ENCODE data around the gene CPT1C. TPM values are rescaled to one million over a fixed set of nuclear protein-coding genes. Genes with fewer than 3 reads are reported as not detected.

Gene CPT1C
- total and polyA plus RNA-seq, 2 donors (not counting 3 experiments of a cell fraction or from before 2014, with no cell fraction given): 45.7 to 80.8 TPM

DNA sequence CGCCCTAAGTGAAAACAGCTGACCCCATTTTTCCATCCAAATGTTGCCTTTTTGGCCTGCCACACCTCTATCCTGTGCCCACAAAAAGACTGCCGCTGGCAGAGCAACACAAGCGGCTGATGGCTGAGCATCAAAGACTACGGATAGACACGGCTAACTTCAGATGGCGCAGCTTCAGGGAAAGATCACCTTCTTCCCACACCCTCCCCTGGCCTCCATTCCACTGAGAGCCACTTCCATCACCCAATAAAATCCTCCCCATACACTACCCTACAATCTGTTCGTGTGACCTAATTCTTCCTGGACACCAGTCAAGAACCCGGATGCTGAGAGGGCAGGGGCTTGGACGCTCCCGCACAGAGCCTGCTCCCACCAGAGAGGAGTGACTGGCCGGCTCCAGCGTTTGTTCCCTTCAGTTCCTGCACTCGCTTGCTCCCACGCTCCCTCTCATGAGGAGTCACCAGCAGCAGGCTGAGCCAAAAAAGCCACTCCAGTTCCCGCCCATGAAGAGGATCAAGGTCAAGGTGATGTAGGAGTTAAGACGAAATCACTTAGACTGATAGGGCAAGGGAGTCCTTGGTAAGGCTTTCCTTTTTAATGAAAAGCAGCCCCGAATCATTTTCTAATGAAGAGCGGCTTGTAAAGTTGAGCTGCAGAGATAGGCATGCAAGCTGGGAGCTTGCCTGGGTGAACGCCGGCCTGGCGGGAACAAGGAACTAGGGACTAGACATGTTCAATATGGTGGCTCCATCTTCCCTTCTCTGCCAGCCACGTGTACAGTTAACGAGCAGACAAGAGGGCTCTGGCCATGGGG, 36.5 kb downstream of the CPT1C start:
- Histone ChIP-seq H3K36me3 (ENCODE audit: control insufficient read depth in 2 of 2, extremely low read depth in 1 of 2, insufficient read depth in 2 of 2, low read length in 2 of 2) (no peaks in the 10 kb centered on the region), H3K4me3 (replicated peaks in 1 of 3; ENCODE audit: insufficient read depth in 1 of 3, low read depth in 1 of 3, low read length in 3 of 3) (no peak overlapping the region), H4K20me1 (replicated peaks; ENCODE audit: control insufficient read depth, extremely low read depth, insufficient read depth, low read length) (no peaks in the 10 kb centered on the region), H3K79me2 (ENCODE audit: control insufficient read depth, insufficient read depth, low read length) (no peaks in the 10 kb centered on the region), H3K9me1 (replicated peaks; ENCODE audit: control insufficient read depth, extremely low read depth, insufficient read depth, low read length) (no peaks in the 10 kb centered on the region), H3K4me2 (ENCODE audit: insufficient read depth, low read length) (no peak overlapping the region), H3K27ac (ENCODE audit: insufficient read depth, low read depth, low read length) (no peak overlapping the region), H3K9ac (replicated peaks; ENCODE audit: extremely low read depth, insufficient read depth, low read length) (no peak overlapping the region), H3K27me3 (ENCODE audit: control insufficient read depth in 2 of 2, insufficient read depth in 2 of 2, low read length in 2 of 2) (no peaks in the 10 kb centered on the region), H3K4me1 (ENCODE audit: control insufficient read depth, extremely low read depth, insufficient read depth, low read length) (no peaks in the 10 kb centered on the region), H2AFZ (ENCODE audit: low read depth, low read length) (no peak overlapping the region), H3K9me3 (replicated peaks; ENCODE audit: control insufficient read depth, insufficient read depth, low read length) (no peaks in the 10 kb centered on the region)
- FAIRE-seq: no peak
- DNase-seq (ENCODE audit: low read depth, low spot score): no peak
- dilution Hi-C loops (cut with MboI; ENCODE audit: extremely low pct_ligation_motif_present, low sequenced_read_pairs): no loop called here
- no peak for TF ChIP-seq EZH2 (IDR thresholded peaks at IDR 0.05; ENCODE audit: borderline replicate concordance, low read depth, low read length, severe bottlenecking)
- TF ChIP-seq POLR2A (IDR thresholded peaks at IDR 0.05; ENCODE audit: low read depth, low read length): no peak
- no peak for TF ChIP-seq MYC (IDR thresholded peaks at IDR 0.05; ENCODE audit: low read depth, low read length)
- TF ChIP-seq, protein P1, sequence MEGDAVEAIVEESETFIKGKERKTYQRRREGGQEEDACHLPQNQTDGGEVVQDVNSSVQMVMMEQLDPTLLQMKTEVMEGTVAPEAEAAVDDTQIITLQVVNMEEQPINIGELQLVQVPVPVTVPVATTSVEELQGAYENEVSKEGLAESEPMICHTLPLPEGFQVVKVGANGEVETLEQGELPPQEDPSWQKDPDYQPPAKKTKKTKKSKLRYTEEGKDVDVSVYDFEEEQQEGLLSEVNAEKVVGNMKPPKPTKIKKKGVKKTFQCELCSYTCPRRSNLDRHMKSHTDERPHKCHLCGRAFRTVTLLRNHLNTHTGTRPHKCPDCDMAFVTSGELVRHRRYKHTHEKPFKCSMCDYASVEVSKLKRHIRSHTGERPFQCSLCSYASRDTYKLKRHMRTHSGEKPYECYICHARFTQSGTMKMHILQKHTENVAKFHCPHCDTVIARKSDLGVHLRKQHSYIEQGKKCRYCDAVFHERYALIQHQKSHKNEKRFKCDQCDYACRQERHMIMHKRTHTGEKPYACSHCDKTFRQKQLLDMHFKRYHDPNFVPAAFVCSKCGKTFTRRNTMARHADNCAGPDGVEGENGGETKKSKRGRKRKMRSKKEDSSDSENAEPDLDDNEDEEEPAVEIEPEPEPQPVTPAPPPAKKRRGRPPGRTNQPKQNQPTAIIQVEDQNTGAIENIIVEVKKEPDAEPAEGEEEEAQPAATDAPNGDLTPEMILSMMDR (IDR thresholded peaks at IDR 0.05; ENCODE audit: extremely low read depth in 1 of 2, insufficient read depth in 1 of 2, low read depth in 1 of 2, low read length in 2 of 2): no peak
- no peak for TF ChIP-seq JUN (IDR thresholded peaks at IDR 0.05; ENCODE audit: borderline replicate concordance, insufficient read depth, insufficient read length, low read depth)
- TF ChIP-seq POLR2AphosphoS5 (IDR thresholded peaks at IDR 0.05; ENCODE audit: insufficient read depth, low read depth, low read length): no peak
- no peak for TF ChIP-seq GATA2 (IDR thresholded peaks at IDR 0.05; ENCODE audit: insufficient read depth, insufficient read length, low read depth, low read length)
- TF ChIP-seq, protein P2, sequence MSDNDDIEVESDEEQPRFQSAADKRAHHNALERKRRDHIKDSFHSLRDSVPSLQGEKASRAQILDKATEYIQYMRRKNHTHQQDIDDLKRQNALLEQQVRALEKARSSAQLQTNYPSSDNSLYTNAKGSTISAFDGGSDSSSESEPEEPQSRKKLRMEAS (IDR thresholded peaks at IDR 0.05; ENCODE audit: insufficient read depth, insufficient read length): no peak
- TF ChIP-seq FOS (IDR thresholded peaks at IDR 0.05; ENCODE audit: borderline replicate concordance, insufficient read depth, low read length): no peak
- CTCF ChIA-PET: interaction anchor here (2.1 kb wide), 1 partner anchor 10 kb away, joined by 7 read pairs; no protein-coding TSS in a partner anchor
- BruUV-seq (replicated peaks): no TSS peak
- intact Hi-C loops (cut with micrococcal nuclease): no loop called here
- POLR2A ChIA-PET: no interaction called here
